ENCODE results near the gene CDHR1. TPM values are rescaled to one million over a fixed set of nuclear protein-coding genes. Genes with fewer than 3 reads are reported as not detected.

The CDHR1 gene
- total RNA-seq, 4 donors from 2014 or later: 0.27 TPM; not detected in 3

- H3K36me3 ChIP-seq: no peaks in the 10 kb centered on the region
- DNase-seq (no peak), ATAC-seq (no peak)
- H3K27ac ChIP-seq: no peak overlapping the region
- no peak overlapping the region for H3K4me3 ChIP-seq
- in situ Hi-C loops (cut with MboI; ENCODE audit: low sequenced_read_pairs in 4 of 4): no loop called here
- peaks cover 0 to 3% (median 0%) of the 10 kb centered on the region in 3 donors for H3K27me3 ChIP-seq
- intact Hi-C loops (cut with DNase I; ENCODE audit: low total_unique reads): no loop called here
- H3K4me1 ChIP-seq: no peaks in the 10 kb centered on the region
- no peaks in the 10 kb centered on the region for H3K9me3 ChIP-seq
- TF ChIP-seq CTCF (IDR thresholded peaks at IDR 0.05 in 4 of 5, conservative IDR thresholded peaks at IDR 0.05 in 1 of 5): peak in 1 of 5 experiments; percentile 25
- TF ChIP-seq POLR2A (IDR thresholded peaks at IDR 0.05): no peak
Observed at GRCh38 chr10:84205049-84205852, 10.9 kb downstream of the CDHR1 start.

GRCh38 chr10:84205853-84206525 is 11.7 kb downstream of the CDHR1 start:
- in situ Hi-C loops (cut with MboI; ENCODE audit: low sequenced_read_pairs in 4 of 4): no loop called here
- intact Hi-C loops (cut with DNase I; ENCODE audit: low total_unique reads): no loop called here
- no peaks in the 10 kb centered on the region for H3K36me3 ChIP-seq
- H3K27me3 ChIP-seq: peaks cover 0 to 3% (median 0%) of the 10 kb centered on the region in 3 donors
- no peak for TF ChIP-seq POLR2A (IDR thresholded peaks at IDR 0.05)
- TF ChIP-seq CTCF (IDR thresholded peaks at IDR 0.05 in 4 of 5, conservative IDR thresholded peaks at IDR 0.05 in 1 of 5): no peak
- H3K9me3 ChIP-seq: no peaks in the 10 kb centered on the region
- no peak overlapping the region for H3K27ac ChIP-seq
- DNase-seq (no peak), ATAC-seq (no peak)
- H3K4me3 ChIP-seq: no peak overlapping the region
- H3K4me1 ChIP-seq: no peaks in the 10 kb centered on the region

GRCh38 chr10:84208023-84208422 is 13.7 kb downstream of the CDHR1 start:
- no peak for DNase-seq
- in situ Hi-C loops (cut with MboI; ENCODE audit: low sequenced_read_pairs in 4 of 4): no loop called here
- Histone ChIP-seq H3K9me3 (no peaks in the 10 kb centered on the region), H3K27me3 (peaks cover 0 to 3% (median 0%) of the 10 kb centered on the region in 3 donors), H3K4me3 (no peak overlapping the region), H3K27ac (no peak overlapping the region), H3K36me3 (no peaks in the 10 kb centered on the region), H3K4me1 (no peaks in the 10 kb centered on the region)
- no peak for TF ChIP-seq POLR2A (IDR thresholded peaks at IDR 0.05)
- no peak for TF ChIP-seq CTCF (IDR thresholded peaks at IDR 0.05 in 4 of 5, conservative IDR thresholded peaks at IDR 0.05 in 1 of 5)
- no peak for ATAC-seq
- intact Hi-C loops (cut with DNase I; ENCODE audit: low total_unique reads): no loop called here

GRCh38 chr10:84211566-84211965 is 17.2 kb downstream of the CDHR1 start:
- Histone ChIP-seq H3K4me3 (no peak overlapping the region), H3K9me3 (no peaks in the 10 kb centered on the region), H3K4me1 (no peaks in the 10 kb centered on the region), H3K36me3 (no peaks in the 10 kb centered on the region), H3K27ac (no peak overlapping the region), H3K27me3 (no peaks in the 10 kb centered on the region)
- no peak for DNase-seq
- in situ Hi-C loops (cut with MboI; ENCODE audit: low sequenced_read_pairs in 4 of 4) (no loop called here), intact Hi-C loops (cut with DNase I; ENCODE audit: low total_unique reads) (no loop called here)
- TF ChIP-seq POLR2A (IDR thresholded peaks at IDR 0.05) (no peak), CTCF (IDR thresholded peaks at IDR 0.05 in 4 of 5, conservative IDR thresholded peaks at IDR 0.05 in 1 of 5) (no peak)
- ATAC-seq: no peak

Data from gastrocnemius medialis (tissue), 4 donors.